NCI-H526 (cell line): Measurements from ENCODE around the gene KRTCAP2.
"Not testable (repeated sequence)": the region's sequence is repeated elsewhere in the genome, so short reads cannot be mapped to it uniquely, and the experiment has no call there.

Experiments used
- DNase-seq, 2 experiments: peaks; one replicate each; lab custom pipeline; 2025; lab: John Stamatoyannopoulos, UW

The KRTCAP2 gene

GRCh38 chr1:155172732-155173477 is at the start of gene KRTCAP2:
Gene KRTCAP2 (minus strand): TSS chr1:155173304. CDS start chr1:155173224, 80 bp downstream.
- DNase-seq, result peak; percentile 99 to 100

GRCh38 chr1:155220211-155220965 is 47.3 kb upstream of the KRTCAP2 start:
- DNase-seq, result not testable (repeated sequence)

- DNase-seq, result peak in 1 of 2 experiments; percentile 43
These were observed 46.5 kb upstream of the KRTCAP2 start for GRCh38 chr1:155219592-155220031.

GRCh38 chr1:155218854-155219591 is 45.9 kb upstream of the KRTCAP2 start:
- DNase-seq, result peak; percentile 46 to 76

GRCh38 chr1:155214702-155215101 is 41.6 kb upstream of the KRTCAP2 start:
- DNase-seq, result not testable (repeated sequence)

- not testable (repeated sequence) for DNase-seq
These were observed 38.9 kb upstream of the KRTCAP2 start for GRCh38 chr1:155212051-155212440.

GRCh38 chr1:155211381-155212050 is 38.4 kb upstream of the KRTCAP2 start:
- not testable (repeated sequence) for DNase-seq

- DNase-seq, result no peak
These were observed 37.4 kb upstream of the KRTCAP2 start for GRCh38 chr1:155210314-155211104.

- DNase-seq, result no peak
These were observed 36.2 kb upstream of the KRTCAP2 start for GRCh38 chr1:155209312-155209721.

- peak; percentile 84 to 98 for DNase-seq
These were observed 35.6 kb upstream of the KRTCAP2 start, which contains the start of gene MTX1 for GRCh38 chr1:155208541-155209311. Gene MTX1 (plus strand): TSS chr1:155208695. CDS start chr1:155208805, 110 bp downstream.

- DNase-seq, result peak in 1 of 2 experiments; percentile 66
These were observed 34.9 kb upstream of the KRTCAP2 start, which contains the start of gene THBS3 for GRCh38 chr1:155207806-155208540. Gene THBS3 (minus strand): TSS chr1:155207897. CDS start chr1:155207876, 21 bp downstream.

- peak; percentile 91 to 98 for DNase-seq
These were observed 34.0 kb upstream of the KRTCAP2 start for GRCh38 chr1:155206891-155207805.

GRCh38 chr1:155205969-155206593 is 33.0 kb upstream of the KRTCAP2 start:
- no peak for DNase-seq

- DNase-seq, result no peak
These were observed 31.9 kb upstream of the KRTCAP2 start for GRCh38 chr1:155205035-155205434.

GRCh38 chr1:155202731-155203515 is 29.8 kb upstream of the KRTCAP2 start:
- DNase-seq, result no peak

- no peak for DNase-seq
These were observed 29.1 kb upstream of the KRTCAP2 start for GRCh38 chr1:155202198-155202597.

GRCh38 chr1:155200920-155201319 is 27.8 kb upstream of the KRTCAP2 start:
- no peak for DNase-seq
